Activated naive CD4-positive, alpha-beta T cell treated with anti-CD3 and anti-CD28 coated beads for 36 hours (primary cell): ENCODE data around the gene CCNG1. TPM values are rescaled to one million over a fixed set of nuclear protein-coding genes. Genes with fewer than 3 reads are reported as not detected.
"Not testable (repeated sequence)": the region's sequence is repeated elsewhere in the genome, so short reads cannot be mapped to it uniquely, and the experiment has no call there.

Source experiments
- CTCF ChIA-PET: fragments of 350-600 bp; sonication (Branson Sonifier 250); formaldehyde crosslinking; loops from one replicate; lab custom pipeline; 2021; ENCODE audit warnings: antibody characterized with exemption; lab: Charles Lee
- DNase-seq: peaks from one replicate; pipeline ENCODE4 v3.0.0-alpha.2; 2020
- H3K27ac Mint-ChIP-seq: one replicate; pipeline ENCODE4 v1.8.0; 2021; ENCODE audit warnings: mild to moderate bottlenecking, mixed read lengths
- H3K27me3 Mint-ChIP-seq: one replicate; pipeline ENCODE4 v1.8.0; 2021; ENCODE audit warnings: low read depth, mixed read lengths
- H3K36me3 Mint-ChIP-seq: one replicate; pipeline ENCODE4 v1.8.0; 2021; ENCODE audit warnings: low read depth, mixed read lengths
- H3K4me1 Mint-ChIP-seq: one replicate; pipeline ENCODE4 v1.8.0; 2021; ENCODE audit warnings: low read depth, mixed read lengths
- H3K4me3 Mint-ChIP-seq: one replicate; pipeline ENCODE4 v1.8.0; 2021; ENCODE audit warnings: mild to moderate bottlenecking, moderate library complexity, mixed read lengths
- H3K9me3 Mint-ChIP-seq: one replicate; pipeline ENCODE4 v1.8.0; 2021; ENCODE audit warnings: mixed read lengths
- intact Hi-C: fragments of 100-400 bp; cut with micrococcal nuclease; formaldehyde crosslinking; loops from one replicate; pipeline ENCODE4 v1.15.1; 2023
- total RNA-seq, 2 experiments: library from RNA; stranded (reverse); gene quantifications; one replicate each; pipeline ENCODE4 v1.2.3, GENCODE V29; 2021

Gene CCNG1
- total RNA-seq, 2 experiments from 2014 or later, result 213 to 227 TPM

GRCh38 chr5:163409384-163409783 is 28.0 kb upstream of the CCNG1 start:
- no peaks in the 10 kb centered on the region for H3K9me3 Mint-ChIP-seq
- intact Hi-C loops, result loop anchor here (2.0 to 5.0 kb wide), 4 partner anchors 63 to 1865 kb away; no protein-coding TSS in a partner anchor
- H3K4me1 Mint-ChIP-seq, result no peaks in the 10 kb centered on the region
- H3K4me3 Mint-ChIP-seq, result no peak overlapping the region
- DNase-seq, result no peak
- H3K27ac Mint-ChIP-seq, result no peak overlapping the region
- no peaks in the 10 kb centered on the region for H3K36me3 Mint-ChIP-seq
- peaks cover 8% of the 10 kb centered on the region for H3K27me3 Mint-ChIP-seq
- CTCF ChIA-PET, result interaction anchor here (0.8 to 1.8 kb wide), 12 partner anchors 11 to 103 kb away, joined by 3 to 16 read pairs (median 5); partner anchors contain the start of gene CCNG1

- Mint-ChIP-seq H3K4me3 (no peak overlapping the region), H3K9me3 (no peaks in the 10 kb centered on the region)
Measured at GRCh38 chr5:163410505-163410904, 26.9 kb upstream of the CCNG1 start.

GRCh38 chr5:163415673-163416072 is 21.7 kb upstream of the CCNG1 start:
- peaks cover 17% of the 10 kb centered on the region for H3K27me3 Mint-ChIP-seq
- CTCF ChIA-PET, result interaction anchor here (0.7 kb wide), 1 partner anchor 38 kb away, joined by 4 read pairs; no protein-coding TSS in a partner anchor
- H3K36me3 Mint-ChIP-seq, H3K4me3 Mint-ChIP-seq, intact Hi-C loops, H3K4me1 Mint-ChIP-seq, H3K9me3 Mint-ChIP-seq, DNase-seq, H3K27ac Mint-ChIP-seq: not testable (repeated sequence)

More at GRCh38 chr5:163410505-163410904, 26.9 kb upstream of the CCNG1 start:
- Mint-ChIP-seq H3K27ac (no peak overlapping the region), H3K27me3 (peaks cover 15% of the 10 kb centered on the region), H3K36me3 (no peaks in the 10 kb centered on the region), H3K4me1 (no peaks in the 10 kb centered on the region)
- CTCF ChIA-PET, result interaction anchor here (0.6 kb wide), 1 partner anchor 151 kb away, joined by 3 read pairs; no protein-coding TSS in a partner anchor
- intact Hi-C loops, result no loop called here
- DNase-seq, result no peak

GRCh38 chr5:163424836-163425235 is 12.6 kb upstream of the CCNG1 start:
- intact Hi-C loops, result no loop called here
- Mint-ChIP-seq H3K27me3 (peaks cover 2% of the 10 kb centered on the region), H3K27ac (no peak overlapping the region), H3K36me3 (no peaks in the 10 kb centered on the region), H3K9me3 (no peaks in the 10 kb centered on the region), H3K4me3 (no peak overlapping the region), H3K4me1 (peaks cover 3% of the 10 kb centered on the region)
- CTCF ChIA-PET, result no interaction called here
- DNase-seq, result no peak

GRCh38 chr5:163426128-163426527 is 11.3 kb upstream of the CCNG1 start:
- CTCF ChIA-PET, H3K27me3 Mint-ChIP-seq, intact Hi-C loops: not testable (repeated sequence)

GRCh38 chr5:163432544-163432943 is 4.9 kb upstream of the CCNG1 start:
- H3K27me3 Mint-ChIP-seq, result no peaks in the 10 kb centered on the region

More at GRCh38 chr5:163426128-163426527, 11.3 kb upstream of the CCNG1 start:
- not testable (repeated sequence) for H3K36me3 Mint-ChIP-seq, H3K4me3 Mint-ChIP-seq, H3K4me1 Mint-ChIP-seq, H3K27ac Mint-ChIP-seq, H3K9me3 Mint-ChIP-seq, DNase-seq

GRCh38 chr5:163433271-163433670 is 4.1 kb upstream of the CCNG1 start:
- no peaks in the 10 kb centered on the region for H3K9me3 Mint-ChIP-seq
- peaks cover 5% of the 10 kb centered on the region for H3K36me3 Mint-ChIP-seq
- intact Hi-C loops, result no loop called here
- no peak for DNase-seq
- no peaks in the 10 kb centered on the region for H3K27me3 Mint-ChIP-seq
- CTCF ChIA-PET, result no interaction called here
- H3K4me1 Mint-ChIP-seq, result peaks cover 20% of the 10 kb centered on the region
- H3K27ac Mint-ChIP-seq, result no peak overlapping the region
- no peak overlapping the region for H3K4me3 Mint-ChIP-seq

More at GRCh38 chr5:163432544-163432943, 4.9 kb upstream of the CCNG1 start:
- no peak for DNase-seq
- Mint-ChIP-seq H3K4me3 (no peak overlapping the region), H3K9me3 (no peaks in the 10 kb centered on the region), H3K4me1 (peaks cover 16% of the 10 kb centered on the region), H3K27ac (no peak overlapping the region), H3K36me3 (peaks cover 3% of the 10 kb centered on the region)
- intact Hi-C loops, result no loop called here
- CTCF ChIA-PET, result no interaction called here

- DNase-seq, result peak; percentile 16
- Mint-ChIP-seq H3K4me3 (no peak overlapping the region), H3K27me3 (no peaks in the 10 kb centered on the region), H3K4me1 (peaks cover 29% of the 10 kb centered on the region), H3K27ac (no peak overlapping the region), H3K9me3 (no peaks in the 10 kb centered on the region), H3K36me3 (peaks cover 12% of the 10 kb centered on the region)
- CTCF ChIA-PET, result interaction anchor here (1.2 kb wide), 1 partner anchor 26 kb away, joined by 9 read pairs; no protein-coding TSS in a partner anchor
- intact Hi-C loops, result no loop called here
Measured at GRCh38 chr5:163434401-163434866, 3.0 kb upstream of the CCNG1 start.

GRCh38 chr5:163436515-163436914 is 880 bp upstream of the CCNG1 start:
- Mint-ChIP-seq H3K9me3 (no peaks in the 10 kb centered on the region), H3K27me3 (no peaks in the 10 kb centered on the region), H3K36me3 (peaks cover 27% of the 10 kb centered on the region), H3K4me1 (peaks cover 44% of the 10 kb centered on the region), H3K4me3 (peak overlapping the region; percentile 91), H3K27ac (peak overlapping the region; percentile 90)
- no peak for DNase-seq
- CTCF ChIA-PET, result no interaction called here
- intact Hi-C loops, result loop anchor here (2.0 kb wide), 1 partner anchor 14 kb away; no protein-coding TSS in a partner anchor

- Mint-ChIP-seq H3K4me1 (peaks cover 44% of the 10 kb centered on the region), H3K36me3 (peaks cover 27% of the 10 kb centered on the region), H3K27me3 (no peaks in the 10 kb centered on the region), H3K27ac (peak overlapping the region; percentile 90), H3K4me3 (peak overlapping the region; percentile 91), H3K9me3 (no peaks in the 10 kb centered on the region)
- DNase-seq, result no peak
- intact Hi-C loops, result loop anchor here (1.0 to 2.0 kb wide), 4 partner anchors 14 to 129 kb away; partner anchors contain the start of genes HMMR and NUDCD2
- CTCF ChIA-PET, result no interaction called here
Measured at GRCh38 chr5:163437011-163437308, 435 bp upstream of the CCNG1 start.

- H3K36me3 Mint-ChIP-seq, result peaks cover 33% of the 10 kb centered on the region
- intact Hi-C loops, result no loop called here
- peak overlapping the region; percentile 19 for H3K27ac Mint-ChIP-seq
- no peaks in the 10 kb centered on the region for H3K27me3 Mint-ChIP-seq
- H3K9me3 Mint-ChIP-seq, result no peaks in the 10 kb centered on the region
- CTCF ChIA-PET, result interaction anchor here (1.8 to 3.5 kb wide), 2 partner anchors 20 to 30 kb away, joined by 5 to 18 read pairs; partner anchors contain the start of genes HMMR and NUDCD2
- DNase-seq, result peak; percentile 13
- H3K4me1 Mint-ChIP-seq, result peaks cover 44% of the 10 kb centered on the region
- H3K4me3 Mint-ChIP-seq, result peak overlapping the region; percentile 91
Measured at GRCh38 chr5:163439092-163439425, 1.7 kb downstream of the CCNG1 start.

GRCh38 chr5:163440954-163441353 is 3.6 kb downstream of the CCNG1 start:
- H3K27me3 Mint-ChIP-seq, result no peaks in the 10 kb centered on the region
- H3K4me3 Mint-ChIP-seq, result no peak overlapping the region
- peak overlapping the region; percentile 41 for H3K27ac Mint-ChIP-seq
- H3K9me3 Mint-ChIP-seq, result no peaks in the 10 kb centered on the region
- no peak for DNase-seq
- CTCF ChIA-PET, result interaction anchor here (3.5 kb wide), 1 partner anchor 18 kb away, joined by 18 read pairs; the partner anchor contains the start of genes HMMR and NUDCD2
- H3K36me3 Mint-ChIP-seq, result peaks cover 37% of the 10 kb centered on the region
- peaks cover 37% of the 10 kb centered on the region for H3K4me1 Mint-ChIP-seq
- intact Hi-C loops, result no loop called here

- Mint-ChIP-seq H3K36me3 (peaks cover 55% of the 10 kb centered on the region), H3K27ac (no peak overlapping the region), H3K4me3 (no peak overlapping the region), H3K9me3 (no peaks in the 10 kb centered on the region), H3K27me3 (no peaks in the 10 kb centered on the region), H3K4me1 (peaks cover 16% of the 10 kb centered on the region)
- CTCF ChIA-PET, result interaction anchor here (0.8 kb wide), 1 partner anchor 14 kb away, joined by 6 read pairs; no protein-coding TSS in a partner anchor
- DNase-seq, result no peak
- intact Hi-C loops, result no loop called here
Measured at GRCh38 chr5:163444526-163444925, 7.1 kb downstream of the CCNG1 start.
